Caco-2 (cell line): ENCODE results near the gene UST. TPM values are rescaled to one million over a fixed set of nuclear protein-coding genes. Genes with fewer than 3 reads are reported as not detected.

ENCODE experiments used
- BruUV-seq: library from RNA; stranded (reverse); fragments of 400-500 nt; replicated peaks from 2 replicates; lab custom pipeline; 2021; lab: Mats Ljungman, UMichigan
- CTCF ChIA-PET: fragments of 300-600 bp; sonication (Branson Sonifier 250); formaldehyde crosslinking; loops from one replicate; lab custom pipeline; 2022; ENCODE audit warnings: antibody characterized with exemption; lab: Charles Lee
- POLR2A ChIA-PET: fragments of 300-600 bp; sonication (Branson Sonifier 250); formaldehyde crosslinking; loops from one replicate; lab custom pipeline; 2022; ENCODE audit warnings: antibody characterized with exemption; lab: Charles Lee
- DNase-seq, 2 experiments: peaks; one replicate each; pipeline versions ENCODE4 v3.0.0 to v3.0.0-alpha.2; 2020 to 2022
- H3K27me3 ChIP-seq: replicated peaks from 2 replicates; pipeline ENCODE4 v1.6.0; 2011; ENCODE audit warnings: low read length; ENCODE audit not compliant: control insufficient read depth, insufficient read depth
- H3K36me3 ChIP-seq: 2 replicates; pipeline ENCODE4 v1.5.1; 2011; ENCODE audit warnings: low read length; ENCODE audit not compliant: control insufficient read depth, insufficient read depth
- H3K4me1 ChIP-seq: fragments of 250-450 bp; sonication (Bioruptor Pico); 2 replicates; pipeline ENCODE4 v1.5.1; 2020; ENCODE audit warnings: mild to moderate bottlenecking
- H3K4me3 ChIP-seq: 2 replicates; pipeline ENCODE4 v1.5.1; 2011; ENCODE audit warnings: low read depth, mild to moderate bottlenecking, control low read depth, low read length
- H3K9me3 ChIP-seq: fragments of 250-450 bp; sonication (Bioruptor Pico); 2 replicates; pipeline ENCODE4 v1.5.1; 2020; ENCODE audit warnings: mild to moderate bottlenecking, moderate library complexity
- H3K27ac Mint-ChIP-seq: one replicate; pipeline ENCODE4 v1.8.0; 2022; ENCODE audit warnings: mixed read lengths; ENCODE audit not compliant: unreplicated experiment
- H3K27me3 Mint-ChIP-seq: one replicate; pipeline ENCODE4 v1.8.0; 2022; ENCODE audit warnings: mixed read lengths; ENCODE audit not compliant: insufficient read depth, unreplicated experiment
- H3K36me3 Mint-ChIP-seq: one replicate; pipeline ENCODE4 v1.8.0; 2022; ENCODE audit warnings: mild to moderate bottlenecking, mixed read lengths; ENCODE audit not compliant: insufficient read depth, unreplicated experiment
- H3K4me1 Mint-ChIP-seq: one replicate; pipeline ENCODE4 v1.8.0; 2022; ENCODE audit warnings: low read depth, mixed read lengths; ENCODE audit not compliant: unreplicated experiment
- H3K4me3 Mint-ChIP-seq: one replicate; pipeline ENCODE4 v1.8.0; 2022; ENCODE audit warnings: mild to moderate bottlenecking, moderate library complexity, mixed read lengths; ENCODE audit not compliant: unreplicated experiment
- H3K9me3 Mint-ChIP-seq: one replicate; pipeline ENCODE4 v1.8.0; 2022; ENCODE audit warnings: mixed read lengths; ENCODE audit not compliant: unreplicated experiment
- CTCF ChIP-seq, 2 experiments: fragments of 200-600 bp in 1 of 2; IDR thresholded peaks; 1 replicate in 1 of 2; 2 replicates in 1 of 2; pipeline versions ENCODE4 v1.5.1 to v1.8.0; 2011 to 2022; ENCODE audit warnings: antibody characterized with exemption in 1 of 2, control low read depth in 1 of 2, inconsistent platforms in 1 of 2, low read depth in 1 of 2, low read length in 1 of 2, mild to moderate bottlenecking in 1 of 2, moderate library complexity in 1 of 2; ENCODE audit not compliant: insufficient read depth in 1 of 2, severe bottlenecking in 1 of 2, unreplicated experiment in 1 of 2
- intact Hi-C: fragments of 100-400 bp; cut with micrococcal nuclease; formaldehyde crosslinking; loops from one replicate; pipeline ENCODE4 v1.10.0; 2022; ENCODE audit not compliant: unreplicated experiment
- total RNA-seq: library from RNA; stranded (reverse); gene quantifications from 2 replicates; pipeline ENCODE4 v1.2.3, GENCODE V29; 2022

UST gene
- total RNA-seq, 1 experiment from 2014 or later: not detected

GRCh38 chr6:148770408-148771211, 23.8 kb downstream of the UST start:
- Mint-ChIP-seq H3K9me3 (peaks cover under 1% of the 10 kb centered on the region), H3K36me3 (no peaks in the 10 kb centered on the region), H3K27me3 (peaks cover 8% of the 10 kb centered on the region), H3K27ac (no peak overlapping the region), H3K4me3 (no peak overlapping the region), H3K4me1 (no peaks in the 10 kb centered on the region)
- Histone ChIP-seq H3K4me3 (no peak overlapping the region), H3K9me3 (no peaks in the 10 kb centered on the region), H3K36me3 (no peaks in the 10 kb centered on the region), H3K27me3 (peaks cover 3% of the 10 kb centered on the region; the same call in 1 of the 2 replicates), H3K4me1 (no peaks in the 10 kb centered on the region)
- POLR2A ChIA-PET: no interaction called here
- no peak for DNase-seq
- intact Hi-C loops: no loop called here
- no peak for TF ChIP-seq CTCF (IDR thresholded peaks at IDR 0.05; ENCODE audit: insufficient read depth in 1 of 2, low read depth in 1 of 2, low read length in 1 of 2, severe bottlenecking in 1 of 2, unreplicated experiment in 1 of 2)
- no TSS peak for BruUV-seq
- CTCF ChIA-PET: no interaction called here

- ChIA-PET CTCF (no interaction called here), POLR2A (no interaction called here)
- no peak for TF ChIP-seq CTCF (IDR thresholded peaks at IDR 0.05; ENCODE audit: insufficient read depth in 1 of 2, low read depth in 1 of 2, low read length in 1 of 2, severe bottlenecking in 1 of 2, unreplicated experiment in 1 of 2)
- Mint-ChIP-seq H3K4me3 (no peak overlapping the region), H3K27ac (no peak overlapping the region), H3K27me3 (peaks cover 8% of the 10 kb centered on the region), H3K9me3 (no peaks in the 10 kb centered on the region), H3K36me3 (no peaks in the 10 kb centered on the region), H3K4me1 (no peaks in the 10 kb centered on the region)
- Histone ChIP-seq H3K27me3 (peaks cover 3% of the 10 kb centered on the region; the same call in 1 of the 2 replicates), H3K4me3 (no peak overlapping the region), H3K4me1 (no peaks in the 10 kb centered on the region), H3K36me3 (no peaks in the 10 kb centered on the region), H3K9me3 (no peaks in the 10 kb centered on the region)
- intact Hi-C loops: no loop called here
- no peak for DNase-seq
- BruUV-seq: no TSS peak
Observed at GRCh38 chr6:148771212-148771601, 24.4 kb downstream of the UST start.

GRCh38 chr6:148771896-148772554, 25.2 kb downstream of the UST start:
- H3K27me3 ChIP-seq: peaks cover 3% of the 10 kb centered on the region; the same call in 1 of the 2 replicates
- H3K4me1 ChIP-seq: no peaks in the 10 kb centered on the region
- CTCF ChIA-PET: no interaction called here
- POLR2A ChIA-PET: no interaction called here
- Mint-ChIP-seq H3K27ac (no peak overlapping the region), H3K9me3 (no peaks in the 10 kb centered on the region), H3K27me3 (peaks cover 8% of the 10 kb centered on the region), H3K36me3 (no peaks in the 10 kb centered on the region), H3K4me1 (no peaks in the 10 kb centered on the region), H3K4me3 (no peak overlapping the region)
- intact Hi-C loops: no loop called here
- TF ChIP-seq CTCF (IDR thresholded peaks at IDR 0.05; ENCODE audit: insufficient read depth in 1 of 2, low read depth in 1 of 2, low read length in 1 of 2, severe bottlenecking in 1 of 2, unreplicated experiment in 1 of 2): no peak
- no peaks in the 10 kb centered on the region for H3K9me3 ChIP-seq
- no peaks in the 10 kb centered on the region for H3K36me3 ChIP-seq
- DNase-seq: no peak
- H3K4me3 ChIP-seq: no peak overlapping the region
- BruUV-seq: no TSS peak
